SKM-1 treated with dmso at 0.1 percent for 144 hours (cell line): ENCODE data around the gene POTEH.
"Not testable (repeated sequence)": the region's sequence is repeated elsewhere in the genome, so short reads cannot be mapped to it uniquely, and the experiment has no call there.

ENCODE experiments used
- DNase-seq: peaks from one replicate; lab custom pipeline; 2025; ENCODE audit not compliant: unreplicated experiment; lab: John Stamatoyannopoulos, UW

The POTEH gene

GRCh38 chr22:15734411-15734810 lies 44.6 kb downstream of the POTEH start:
- DNase-seq: not testable (repeated sequence)

GRCh38 chr22:15738157-15738908 lies 48.5 kb downstream of the POTEH start:
- not testable (repeated sequence) for DNase-seq

- not testable (repeated sequence) for DNase-seq
Measured at GRCh38 chr22:15738909-15739391, 49.1 kb downstream of the POTEH start.

GRCh38 chr22:15747636-15748323 lies 58.0 kb downstream of the POTEH start:
- not testable (repeated sequence) for DNase-seq

- DNase-seq: not testable (repeated sequence)
Measured at GRCh38 chr22:15749181-15749970, 59.5 kb downstream of the POTEH start.

GRCh38 chr22:15759443-15760097 lies 69.7 kb downstream of the POTEH start:
- not testable (repeated sequence) for DNase-seq

GRCh38 chr22:15760388-15761150 lies 70.7 kb downstream of the POTEH start:
- not testable (repeated sequence) for DNase-seq

GRCh38 chr22:15761151-15761777 lies 71.4 kb downstream of the POTEH start:
- not testable (repeated sequence) for DNase-seq

- DNase-seq: not testable (repeated sequence)
Measured at GRCh38 chr22:15763559-15763958, 73.7 kb downstream of the POTEH start.
